Inflammatory macrophage treated with lipopolysaccharide for 1 hour (primary cell): ENCODE measurements around the gene ZCCHC12.
"Not testable (repeated sequence)": the region's sequence is repeated elsewhere in the genome, so short reads cannot be mapped to it uniquely, and the experiment has no call there.

Experiments used
- DNase-seq, 2 donors: peaks; one replicate each; pipeline ENCODE4 v3.0.0-alpha.2; 2020 to 2022

ZCCHC12 gene

GRCh38 chrX:118823263-118824172, at the start of gene ZCCHC12:
ZCCHC12 (plus strand) TSS chrX:118823824; CDS start chrX:118825245, 1,421 bp downstream.
- DNase-seq, result no peak

DNA sequence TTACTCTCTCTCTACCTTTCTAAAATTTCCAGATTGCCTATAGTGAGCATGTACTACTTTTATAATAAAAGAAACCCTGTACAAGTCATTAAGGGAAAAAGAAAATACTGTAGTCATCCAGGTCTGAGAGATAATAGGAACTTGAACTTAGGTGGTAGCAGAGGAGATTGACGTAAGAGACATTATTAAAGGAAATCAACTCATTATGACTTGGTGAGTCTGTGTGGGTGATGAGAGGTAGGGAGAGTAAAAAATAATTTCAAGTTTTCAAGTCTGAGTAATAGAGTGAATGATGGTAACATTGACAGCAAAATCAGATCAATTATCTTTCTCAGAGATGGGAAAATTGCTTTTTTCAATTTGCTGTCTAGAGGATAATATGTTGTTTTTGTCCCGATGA, 44.0 kb upstream of the ZCCHC12 start:
- DNase-seq, result no peak

GRCh38 chrX:118780509-118780908, 43.1 kb upstream of the ZCCHC12 start:
- no peak for DNase-seq

- DNase-seq, result no peak
Measured at GRCh38 chrX:118780911-118781310, 42.7 kb upstream of the ZCCHC12 start.

GRCh38 chrX:118795528-118796280, 27.9 kb upstream of the ZCCHC12 start:
- no peak for DNase-seq

DNA sequence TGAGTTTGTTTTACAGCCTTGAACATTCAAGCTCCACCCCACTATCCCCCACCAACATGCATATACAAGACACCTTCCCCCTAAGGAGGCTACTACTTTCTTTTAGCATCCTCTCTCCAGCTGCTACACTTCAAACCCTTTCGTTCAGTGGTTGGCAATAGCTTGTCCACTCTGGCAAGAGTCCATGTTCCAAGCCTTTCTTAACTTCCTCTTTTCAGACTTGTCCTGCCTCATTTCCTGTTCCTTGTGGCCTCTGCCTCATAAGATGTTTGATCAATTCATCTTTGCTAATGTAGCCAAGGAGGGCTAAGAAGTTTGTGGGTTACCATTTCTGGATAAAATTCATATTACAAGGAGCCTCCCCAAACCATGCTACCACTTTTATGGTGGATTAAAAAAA, 20.8 kb upstream of the ZCCHC12 start:
- peak; percentile 45 to 48 for DNase-seq

- DNase-seq, result peak; percentile 30 to 48
Measured at GRCh38 chrX:118807151-118808017, 16.2 kb upstream of the ZCCHC12 start.

DNA sequence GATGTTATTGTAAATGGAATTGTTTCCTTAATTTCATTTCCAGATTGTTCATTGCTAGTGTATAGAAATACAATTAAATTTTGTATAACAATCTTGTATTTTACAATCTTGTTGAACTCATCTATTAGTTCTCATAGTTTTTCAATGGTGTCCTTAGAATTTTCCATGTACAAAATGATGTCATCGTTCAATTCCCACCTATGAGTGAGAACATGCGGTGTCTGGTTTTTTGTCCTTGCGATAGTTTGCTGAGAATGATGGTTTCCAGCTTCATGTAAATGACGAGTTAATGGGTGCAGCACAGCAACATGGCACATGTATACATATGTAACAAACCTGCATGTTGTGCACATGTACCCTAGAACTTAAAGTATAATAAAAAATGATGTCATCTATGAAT, 6.4 kb upstream of the ZCCHC12 start:
- DNase-seq, result not testable (repeated sequence)

- no peak for DNase-seq
Measured at GRCh38 chrX:118824173-118824730, 628 bp downstream of the ZCCHC12 start.

DNA sequence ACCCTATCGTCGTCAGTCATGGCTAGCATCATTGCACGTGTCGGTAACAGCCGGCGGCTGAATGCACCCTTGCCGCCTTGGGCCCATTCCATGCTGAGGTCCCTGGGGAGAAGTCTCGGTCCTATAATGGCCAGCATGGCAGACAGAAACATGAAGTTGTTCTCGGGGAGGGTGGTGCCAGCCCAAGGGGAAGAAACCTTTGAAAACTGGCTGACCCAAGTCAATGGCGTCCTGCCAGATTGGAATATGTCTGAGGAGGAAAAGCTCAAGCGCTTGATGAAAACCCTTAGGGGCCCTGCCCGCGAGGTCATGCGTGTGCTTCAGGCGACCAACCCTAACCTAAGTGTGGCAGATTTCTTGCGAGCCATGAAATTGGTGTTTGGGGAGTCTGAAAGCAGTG, 1.6 kb downstream of the ZCCHC12 start:
- DNase-seq, result no peak

DNA sequence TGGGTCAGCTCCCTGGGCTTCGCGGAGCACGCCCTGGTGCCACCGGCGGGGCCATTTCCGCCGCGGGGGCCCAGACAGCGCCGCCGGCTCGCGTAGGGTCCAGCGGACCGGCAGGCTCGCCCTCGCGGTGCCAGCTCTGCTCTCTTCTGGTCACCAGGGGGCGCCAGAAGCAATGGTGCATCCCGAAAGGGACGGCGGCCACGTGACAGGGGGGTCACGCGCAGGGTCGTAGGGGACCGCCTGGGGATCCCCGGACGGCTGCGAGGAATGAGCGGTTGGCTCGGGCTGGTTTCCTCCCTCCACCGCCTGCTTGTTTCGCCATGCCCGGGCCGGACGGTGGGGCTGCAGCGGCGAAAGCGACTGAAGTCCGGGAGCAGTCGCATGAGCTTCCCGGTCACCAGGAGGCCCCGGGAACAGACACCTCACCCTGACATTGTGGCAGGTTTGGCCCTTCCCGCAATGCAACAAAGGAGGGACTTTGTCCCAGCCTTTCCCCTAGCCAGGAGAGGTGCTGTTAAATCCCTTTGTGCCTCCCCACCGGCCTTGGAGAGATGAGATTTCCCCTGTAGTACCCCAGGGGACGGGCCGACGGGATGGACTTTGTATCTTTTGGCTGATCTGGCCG, 15.8 kb downstream of the ZCCHC12 start:
- DNase-seq, result peak; percentile 75 to 78

GRCh38 chrX:118847676-118848075, 24.1 kb downstream of the ZCCHC12 start:
- DNase-seq, result peak; percentile 34 to 73

DNA sequence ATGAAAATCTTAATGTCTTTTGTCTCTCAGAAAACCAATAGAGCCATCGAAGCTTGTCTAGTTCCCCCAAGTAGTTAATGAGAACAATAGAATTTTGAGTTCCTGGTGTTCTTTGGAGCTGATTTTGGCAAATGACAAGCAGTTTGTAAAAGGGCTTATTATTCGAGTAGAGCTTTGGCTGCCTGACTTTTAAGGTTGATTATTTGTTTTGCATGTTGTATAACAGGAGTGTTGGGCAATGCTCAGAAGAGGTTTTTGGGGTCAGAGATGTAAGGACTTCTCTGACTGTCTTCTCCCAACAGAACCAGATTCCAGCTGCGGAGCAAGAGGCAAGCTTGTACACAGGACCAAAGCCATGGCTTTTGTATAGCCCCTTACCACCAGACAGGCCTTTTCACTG, 30.0 kb downstream of the ZCCHC12 start:
- no peak for DNase-seq

- DNase-seq, result no peak
Measured at GRCh38 chrX:118855681-118856310, 32.2 kb downstream of the ZCCHC12 start.

GRCh38 chrX:118857006-118857405, 33.4 kb downstream of the ZCCHC12 start:
- no peak for DNase-seq

GRCh38 chrX:118861338-118861737, 37.7 kb downstream of the ZCCHC12 start:
- DNase-seq, result no peak

DNA sequence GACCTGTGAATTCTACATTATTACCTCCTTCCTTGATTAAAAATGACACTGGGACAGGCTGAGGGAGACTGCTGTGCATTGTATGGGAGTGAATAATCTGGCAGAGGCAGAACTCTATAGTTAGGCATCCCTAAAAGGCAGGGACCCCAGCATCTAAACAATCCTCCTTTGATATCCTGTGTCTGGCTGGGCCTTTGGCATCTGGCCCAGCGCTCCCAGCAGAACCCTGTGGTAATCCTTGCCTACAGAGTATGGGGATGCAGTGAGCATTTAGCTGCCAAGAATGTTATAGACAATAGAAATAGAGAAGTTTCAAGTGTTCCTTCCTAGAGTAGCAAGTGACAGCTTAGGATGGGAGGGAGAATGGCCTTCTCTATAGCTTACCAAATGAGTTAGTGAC, 38.5 kb downstream of the ZCCHC12 start:
- DNase-seq, result no peak

- DNase-seq, result no peak
Measured at GRCh38 chrX:118862979-118863378, 39.4 kb downstream of the ZCCHC12 start.

GRCh38 chrX:118864063-118864635, 40.5 kb downstream of the ZCCHC12 start:
- DNase-seq, result no peak

DNA sequence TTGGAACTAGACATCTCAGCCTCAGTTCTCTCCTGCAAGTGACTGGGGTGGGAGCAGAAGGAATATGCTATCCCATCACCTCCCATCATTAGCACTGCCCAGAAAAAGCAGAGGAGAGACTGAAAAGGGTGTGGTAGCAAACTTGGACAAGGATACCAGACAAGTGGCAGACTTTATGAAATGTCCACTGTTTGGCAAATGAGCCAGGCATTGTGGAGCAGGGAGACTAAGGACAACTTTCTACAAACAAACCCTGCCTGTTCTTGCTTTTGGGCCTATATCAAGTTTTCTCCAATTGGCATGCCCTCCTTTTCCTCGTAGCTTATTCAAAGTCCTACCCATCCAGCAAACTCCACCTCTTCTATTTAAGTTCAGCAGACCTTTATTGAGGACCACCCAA, 41.6 kb downstream of the ZCCHC12 start:
- DNase-seq, result no peak

DNA sequence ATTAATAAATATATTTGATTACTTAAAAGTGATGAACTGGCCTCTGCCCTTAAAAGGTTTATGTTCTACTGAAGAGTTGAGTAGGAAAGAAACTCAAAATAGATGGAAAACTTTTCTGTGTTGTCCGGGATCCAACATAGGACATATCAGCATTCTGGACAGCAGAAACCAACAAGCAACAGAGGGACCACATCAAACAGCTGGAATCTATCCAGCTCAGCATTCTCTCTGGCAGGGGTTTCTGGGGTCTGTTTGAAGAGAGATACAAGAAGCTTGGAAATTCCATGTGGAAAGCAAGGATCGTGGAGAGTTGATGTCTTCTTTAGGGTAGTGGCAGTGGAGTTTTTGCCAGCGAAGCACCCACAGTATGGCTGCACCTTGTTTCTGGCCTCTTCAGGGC, 43.6 kb downstream of the ZCCHC12 start:
- DNase-seq, result no peak
